Hippocampal formation (tissue), 2 donors: ENCODE data around the gene LRRTM4.
"Not testable (repeated sequence)": the region's sequence is repeated elsewhere in the genome, so short reads cannot be mapped to it uniquely, and the experiment has no call there.

Experiments used
- DNase-seq, 2 donors: peaks; one replicate each; lab custom pipeline; 2025; lab: John Stamatoyannopoulos, UW

Gene LRRTM4

DNA sequence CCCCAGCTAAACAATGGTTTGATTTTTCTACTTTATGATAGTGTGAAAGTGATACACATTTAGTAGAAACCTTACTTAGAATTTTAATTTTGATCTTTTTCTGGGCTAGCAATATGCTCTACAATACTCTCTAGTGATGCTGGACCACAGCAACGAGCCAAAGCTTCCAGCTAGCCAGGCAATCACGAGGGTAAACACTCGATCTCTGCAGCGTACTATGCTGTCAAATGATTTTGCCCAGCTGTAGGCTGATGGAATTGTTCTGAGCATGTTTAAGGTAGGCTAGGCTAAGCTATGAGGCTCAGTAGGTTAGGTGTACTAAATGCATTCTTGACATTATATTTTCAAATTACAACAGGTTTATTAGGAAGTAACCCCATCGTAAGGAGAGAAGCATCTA, 207.5 kb downstream of the LRRTM4 start:
- DNase-seq, result no peak

- DNase-seq, result no peak
Measured at GRCh38 chr2:77310416-77310815, 211.8 kb downstream of the LRRTM4 start.

GRCh38 chr2:77309725-77310124, 212.5 kb downstream of the LRRTM4 start:
- no peak for DNase-seq

GRCh38 chr2:77301441-77301840, 220.7 kb downstream of the LRRTM4 start:
- no peak for DNase-seq

DNA sequence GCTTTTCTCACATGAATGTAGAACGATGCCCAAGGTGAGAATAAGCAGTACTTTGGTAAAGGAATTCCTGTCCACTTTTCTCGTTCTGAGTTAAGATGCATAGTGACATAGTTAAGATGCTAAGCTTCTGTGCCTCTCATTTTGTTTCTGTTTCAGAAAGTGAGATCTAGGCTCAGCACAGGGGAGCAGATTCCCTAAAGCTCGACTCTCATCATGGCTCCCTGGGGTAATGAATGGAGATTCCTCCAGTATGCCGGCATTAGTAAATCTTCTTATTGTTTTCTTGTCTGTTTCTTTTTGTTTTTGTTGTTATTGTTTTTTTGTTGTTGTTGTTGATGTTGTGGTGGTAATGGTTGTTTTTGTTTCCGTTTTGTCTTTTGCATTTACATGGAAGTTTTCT, 225.4 kb downstream of the LRRTM4 start:
- no peak for DNase-seq

DNA sequence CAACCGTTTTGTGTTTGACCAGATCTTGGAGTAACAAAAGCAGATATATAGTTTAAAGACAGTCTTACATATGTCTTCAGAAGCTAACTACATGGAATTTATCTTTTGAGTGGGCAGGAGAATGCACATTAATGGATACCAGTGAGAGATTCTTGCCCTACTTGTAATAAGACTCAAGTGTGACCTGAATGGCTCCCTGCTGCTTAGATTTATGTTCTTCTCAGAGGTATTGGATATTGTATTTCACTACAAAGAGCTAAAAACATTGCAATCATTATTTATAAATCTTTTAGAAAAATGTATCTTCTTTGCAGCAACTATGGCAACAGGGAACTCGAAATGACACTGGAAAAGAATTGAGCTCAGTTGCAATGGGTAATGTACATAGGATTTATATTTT, 227.7 kb downstream of the LRRTM4 start:
- DNase-seq, result no peak

- DNase-seq, result no peak
Measured at GRCh38 chr2:77284353-77284752, 237.8 kb downstream of the LRRTM4 start.

DNA sequence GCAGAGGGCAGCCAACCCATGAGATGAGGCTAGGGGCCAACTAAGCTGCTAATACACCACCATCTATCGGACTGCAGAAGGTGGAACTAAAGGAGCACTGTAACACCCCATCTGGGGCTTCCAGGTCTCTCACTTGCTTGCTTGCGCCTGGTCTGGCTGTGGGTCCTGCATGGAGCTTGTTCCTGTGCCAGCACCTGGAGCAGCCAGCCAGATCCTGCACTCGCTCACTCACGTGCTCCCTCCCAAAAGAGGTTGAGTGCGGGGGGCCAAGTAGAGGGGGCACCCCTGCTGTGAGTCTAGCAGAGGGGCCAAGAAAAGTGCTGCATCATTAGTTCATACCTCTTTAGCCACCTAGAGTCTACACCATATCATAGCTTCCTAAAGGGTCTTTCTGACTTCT, 250.9 kb downstream of the LRRTM4 start:
- no peak for DNase-seq

DNA sequence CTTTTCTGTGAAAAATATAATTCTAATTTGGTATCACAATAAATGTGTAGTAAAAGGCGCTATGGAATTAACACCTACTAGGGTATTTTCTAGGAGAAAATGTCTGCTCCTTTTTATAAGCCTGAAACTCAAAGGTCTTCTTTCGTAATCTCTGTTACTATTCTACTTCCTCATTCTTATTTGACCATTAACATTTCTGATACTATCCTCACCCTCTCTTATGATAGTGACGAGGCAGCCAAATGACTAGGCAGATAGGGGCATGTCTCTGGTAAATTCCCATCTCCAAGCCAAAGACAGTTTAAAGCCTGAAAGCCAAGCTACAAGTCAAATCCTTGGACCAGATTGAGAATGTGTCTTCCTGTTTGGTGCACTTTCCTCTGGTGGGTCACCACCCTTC, 251.7 kb downstream of the LRRTM4 start:
- DNase-seq, result no peak

DNA sequence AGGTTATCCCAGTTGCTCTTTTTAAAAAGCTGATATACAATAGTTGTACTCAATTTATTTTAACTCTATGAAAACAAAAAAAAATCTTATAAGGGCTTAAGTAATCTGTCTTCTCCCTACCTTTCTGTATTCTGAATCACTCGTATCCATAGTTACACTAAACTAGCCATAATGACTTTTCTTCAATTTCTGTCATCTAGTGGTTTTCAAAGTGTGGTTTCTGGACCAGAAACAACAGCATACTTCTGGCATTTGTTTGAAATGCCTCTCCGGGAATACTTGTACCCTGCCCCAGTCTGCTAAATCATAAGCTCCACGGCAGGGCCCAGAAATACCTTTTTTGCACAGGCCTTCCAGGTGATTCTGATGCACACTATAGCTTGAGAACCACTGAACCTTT, 253.6 kb downstream of the LRRTM4 start:
- DNase-seq, result no peak

DNA sequence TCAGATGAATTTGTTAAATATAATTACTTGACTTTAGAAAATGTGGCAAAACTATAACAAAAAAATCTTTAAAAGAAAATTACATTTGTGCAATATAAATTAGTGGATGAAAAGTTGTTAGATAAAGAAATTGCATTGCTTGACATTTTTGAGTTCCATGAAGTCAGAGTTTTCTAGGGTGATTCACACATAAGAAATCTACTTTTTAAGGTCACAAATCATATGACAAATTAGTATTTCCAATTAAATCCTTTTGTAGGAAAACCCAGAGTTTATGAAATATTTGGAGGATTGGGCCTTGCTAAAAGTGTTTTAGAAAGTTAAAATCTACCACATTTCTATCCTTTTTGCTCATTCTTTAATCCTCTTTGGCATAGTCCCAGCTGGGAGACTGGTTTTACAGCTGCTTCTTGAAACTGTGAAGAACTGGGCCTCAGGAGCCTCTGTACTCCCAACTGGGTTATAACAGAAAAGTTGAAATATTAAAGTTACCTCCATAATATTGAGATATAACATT, 289.2 kb downstream of the LRRTM4 start:
- no peak for DNase-seq

DNA sequence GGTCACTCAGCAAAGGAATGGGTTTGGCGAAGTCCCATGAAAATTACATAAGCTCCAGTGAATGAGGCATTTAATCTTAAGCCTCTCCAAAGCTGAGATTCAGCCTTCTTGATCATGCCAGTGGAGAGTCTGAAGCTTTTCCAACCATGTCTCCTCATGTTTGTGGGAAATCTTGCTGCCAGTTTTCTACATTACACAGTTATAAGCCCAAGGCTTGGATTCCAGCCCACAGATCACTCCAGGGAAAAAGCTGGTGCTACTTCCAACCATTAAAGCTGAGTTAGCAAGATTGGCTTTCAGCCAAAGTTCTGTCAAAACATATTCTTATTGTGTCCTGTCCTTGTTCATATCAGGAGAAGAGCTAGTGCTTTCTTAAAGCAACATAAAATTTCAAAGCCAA, 293.8 kb downstream of the LRRTM4 start:
- no peak for DNase-seq

DNA sequence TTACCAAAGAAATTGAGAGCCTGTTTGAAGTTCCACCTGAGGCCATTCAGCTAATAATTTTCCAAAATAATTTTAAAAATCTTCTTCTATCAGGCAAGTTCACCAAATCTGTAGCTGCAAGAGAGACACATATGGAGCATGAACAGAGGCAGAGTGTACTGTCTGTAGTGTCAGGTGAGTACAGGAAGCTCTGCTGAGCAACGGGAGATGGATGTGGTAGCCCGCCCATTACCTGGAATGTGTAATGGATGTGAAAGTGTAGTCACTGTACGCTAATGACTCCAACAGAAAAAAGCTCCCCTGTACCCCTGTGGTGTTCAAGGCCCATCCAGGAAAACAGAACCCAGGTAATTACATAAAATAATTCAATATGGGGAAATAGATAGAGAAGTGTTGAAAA, 311.5 kb downstream of the LRRTM4 start:
- DNase-seq, result no peak

- no peak for DNase-seq
Measured at GRCh38 chr2:77207331-77207730, 314.8 kb downstream of the LRRTM4 start.

- no peak for DNase-seq
Measured at GRCh38 chr2:77201755-77202154, 320.4 kb downstream of the LRRTM4 start.

DNA sequence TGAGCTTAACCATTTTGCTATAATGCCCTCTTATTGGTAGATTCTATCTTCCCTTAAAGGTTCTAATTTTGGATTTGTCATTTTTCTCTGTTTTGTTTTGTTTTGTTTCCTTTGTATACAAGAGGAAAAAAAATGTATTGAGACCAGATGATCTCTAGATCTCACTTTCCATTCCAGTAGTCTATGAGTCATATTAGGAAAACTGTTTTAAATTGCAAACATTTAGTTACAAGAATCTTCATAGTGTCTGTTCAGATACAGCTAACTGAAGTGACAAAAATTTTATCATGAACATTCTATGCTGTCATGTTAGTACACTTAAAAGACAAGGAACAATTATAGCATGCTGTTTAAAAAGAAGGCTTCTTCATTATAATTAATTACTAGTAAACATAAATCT, 322.8 kb downstream of the LRRTM4 start:
- peak in 1 of 2 donors; percentile 1 for DNase-seq

DNA sequence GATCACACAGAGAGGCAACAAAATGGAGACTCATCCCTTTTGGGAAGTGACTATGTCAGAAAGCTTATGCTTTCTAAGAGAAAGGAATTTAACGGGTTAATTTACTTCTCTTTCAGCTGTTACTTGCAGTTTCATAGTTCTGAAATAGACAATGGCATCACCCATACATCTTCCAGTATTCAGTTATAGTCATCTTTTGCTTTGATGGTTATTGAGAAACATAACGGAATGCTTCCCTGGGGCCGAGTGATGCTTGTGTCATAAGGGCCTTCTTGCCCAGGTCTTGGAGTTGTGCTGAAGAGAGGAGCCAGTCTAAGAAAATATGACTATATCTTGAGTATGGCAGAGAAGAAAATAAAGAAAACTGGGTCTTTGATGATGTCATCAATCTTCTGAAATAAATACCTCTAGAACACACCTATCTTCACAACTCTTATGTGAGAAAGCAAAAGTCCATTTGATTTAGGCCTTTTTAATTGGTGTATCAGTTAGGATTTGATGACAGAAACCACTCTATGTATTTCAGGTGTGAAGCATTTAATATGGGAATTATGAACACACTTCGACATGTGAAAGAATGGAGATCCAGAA, 328.2 kb downstream of the LRRTM4 start:
- no peak for DNase-seq

GRCh38 chr2:77192811-77193289, 329.3 kb downstream of the LRRTM4 start:
- no peak for DNase-seq

DNA sequence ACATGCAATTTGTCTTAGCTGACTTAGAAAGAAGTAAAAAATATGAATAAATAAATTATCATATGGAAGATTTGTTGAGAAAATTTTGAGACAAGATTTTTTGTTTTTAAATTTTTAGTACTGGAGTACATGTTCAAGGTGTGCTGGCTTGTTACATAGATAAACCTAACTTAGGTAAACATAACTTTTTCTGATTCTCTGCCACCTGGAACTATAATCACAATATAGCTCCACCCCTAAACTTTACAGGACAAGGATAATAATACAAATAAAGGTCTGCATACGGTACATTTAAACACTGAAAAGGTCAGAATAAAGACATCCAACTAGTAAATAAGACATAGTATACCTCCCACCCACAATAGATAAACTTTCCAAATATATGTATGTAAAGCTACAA, 330.5 kb downstream of the LRRTM4 start:
- DNase-seq, result no peak

DNA sequence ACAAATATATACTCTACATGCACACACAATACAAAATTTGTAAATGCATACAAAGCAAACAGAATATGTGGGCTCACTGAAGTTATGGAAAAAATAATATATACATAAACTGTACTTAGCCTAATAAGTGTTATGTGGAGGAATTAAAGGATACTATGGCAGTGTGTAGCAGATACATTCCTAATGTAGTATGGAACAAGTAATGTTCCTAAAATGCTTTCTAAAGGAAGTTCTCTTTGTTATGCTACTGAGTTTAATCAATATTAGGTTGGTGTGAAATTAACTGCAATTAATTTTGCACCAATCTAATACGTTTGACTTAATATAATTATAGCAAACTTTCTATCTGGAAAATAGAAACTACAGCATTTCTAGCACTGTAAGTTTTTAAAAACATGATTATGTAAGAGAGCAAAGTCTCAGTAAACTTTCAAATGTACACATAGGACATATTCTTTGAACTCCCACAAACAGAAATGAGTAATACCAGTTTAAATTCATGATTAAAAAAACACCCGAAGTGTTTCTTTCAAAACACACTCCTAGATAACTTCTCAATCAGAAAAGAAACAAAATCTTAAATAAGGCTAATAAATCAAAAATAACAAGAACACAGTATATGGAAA, 331.3 kb downstream of the LRRTM4 start:
- no peak for DNase-seq

DNA sequence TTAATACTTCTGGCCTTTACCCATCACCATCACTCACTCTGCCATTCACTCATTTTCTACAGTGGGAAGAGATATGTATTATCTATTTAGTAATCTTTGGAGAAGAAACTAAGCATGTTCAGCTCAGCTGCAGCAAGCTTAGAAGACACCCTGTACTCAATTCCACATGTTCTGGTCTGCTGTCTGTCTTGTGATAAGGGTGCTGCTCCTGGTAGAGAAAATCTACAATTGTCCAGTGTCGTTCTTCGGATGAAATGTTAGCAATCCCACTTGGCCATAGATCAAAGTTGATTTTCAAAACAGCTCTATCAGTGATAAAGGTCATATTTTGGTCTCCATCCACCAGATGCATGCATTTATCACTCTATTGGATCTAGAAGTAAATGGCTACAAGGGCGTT, 337.1 kb downstream of the LRRTM4 start:
- no peak for DNase-seq

DNA sequence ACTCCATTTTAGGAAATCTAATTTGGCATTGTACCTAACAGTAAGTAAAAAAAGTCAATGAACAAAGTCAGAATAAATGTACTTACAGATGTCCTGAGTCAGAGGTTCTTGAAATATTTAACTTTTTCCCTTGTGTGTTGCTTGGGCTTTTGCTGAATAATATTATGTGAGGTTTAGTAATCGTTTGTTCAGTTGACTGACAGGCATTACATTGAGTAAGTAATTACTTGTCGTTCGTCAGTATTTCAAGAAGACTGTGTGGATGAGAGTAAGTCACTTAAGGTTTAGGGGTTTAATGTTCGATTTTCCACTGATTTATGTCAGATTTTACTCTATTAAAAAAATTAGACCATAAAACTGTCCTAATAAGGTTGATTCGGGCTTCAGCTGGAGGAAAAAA, 342.9 kb downstream of the LRRTM4 start:
- no peak for DNase-seq

GRCh38 chr2:77175266-77175780, 346.9 kb downstream of the LRRTM4 start:
- not testable (repeated sequence) for DNase-seq

- no peak for DNase-seq
Measured at GRCh38 chr2:77169426-77169825, 352.8 kb downstream of the LRRTM4 start.
